ENCODE results near the gene GUCY1B1.

- TF ChIP-seq CTCF (IDR thresholded peaks at IDR 0.05; ENCODE audit: borderline replicate concordance, extremely low read depth, low read length, poor library complexity, severe bottlenecking) (no peak), EZH2 (IDR thresholded peaks at IDR 0.05; ENCODE audit: borderline replicate concordance, low read depth, low read length, severe bottlenecking) (no peak)
These were observed 10.3 kb downstream of the GUCY1B1 start for GRCh38 chr4:155769090-155769489.
